Panc1 (cell line): ENCODE measurements around the gene STK39. TPM values are rescaled to one million over a fixed set of nuclear protein-coding genes. Genes with fewer than 3 reads are reported as not detected.

Source experiments
- ATAC-seq: fragments of 200-7000 bp; cut with Tn5 transposase; 2 replicates; pipeline ENCODE4 v1.9.1; 2020; ENCODE audit warnings: mild to moderate bottlenecking, moderate library complexity
- BruUV-seq: library from RNA; stranded (reverse); fragments of 400-500 nt; replicated peaks from 2 replicates; lab custom pipeline; 2021; lab: Mats Ljungman, UMichigan
- CTCF ChIA-PET: fragments of 300-600 bp; sonication (Branson Sonifier 250); formaldehyde crosslinking; loops from one replicate; lab custom pipeline; 2022; ENCODE audit warnings: antibody characterized with exemption; lab: Charles Lee
- POLR2A ChIA-PET: fragments of 300-600 bp; sonication (Branson Sonifier 250); formaldehyde crosslinking; loops from one replicate; lab custom pipeline; 2022; ENCODE audit warnings: antibody characterized with exemption; lab: Charles Lee
- DNase-seq: peaks from one replicate; pipeline ENCODE4 v3.0.0-alpha.2; 2010; ENCODE audit warnings: low read depth, low spot score
- H3K27ac ChIP-seq: 2 replicates; pipeline ENCODE4 v1.5.1; 2011; ENCODE audit warnings: mild to moderate bottlenecking, low read length, inconsistent platforms
- H3K27me3 ChIP-seq: fragments of 200-500 bp; sonication (Bioruptor generic); 2 replicates; pipeline ENCODE4 v1.6.0; 2014; ENCODE audit warnings: low read length, inconsistent platforms; ENCODE audit not compliant: control insufficient read depth, insufficient read depth
- H3K36me3 ChIP-seq: fragments of 200-500 bp; sonication (Bioruptor generic); 2 replicates; pipeline ENCODE4 v1.5.1; 2014; ENCODE audit warnings: inconsistent platforms, mild to moderate bottlenecking, low read length, moderate library complexity; ENCODE audit not compliant: control insufficient read depth, insufficient read depth
- H3K4me1 ChIP-seq: 2 replicates; pipeline ENCODE4 v1.5.1; 2011; ENCODE audit warnings: inconsistent platforms, mild to moderate bottlenecking, low read length, moderate library complexity; ENCODE audit not compliant: control insufficient read depth, insufficient read depth
- H3K4me3 ChIP-seq, 2 experiments: 2 replicates each; pipeline ENCODE4 v1.5.1; 2011 to 2012; ENCODE audit warnings: low read depth in 2 of 2, low read length in 2 of 2, mild to moderate bottlenecking in 2 of 2, inconsistent platforms in 1 of 2, moderate library complexity in 1 of 2
- H3K9me3 ChIP-seq: fragments of 200-500 bp; sonication (Bioruptor generic); 2 replicates; pipeline ENCODE4 v1.5.1; 2014; ENCODE audit warnings: low read depth, mild to moderate bottlenecking, inconsistent platforms, low read length, moderate library complexity; ENCODE audit not compliant: control insufficient read depth, insufficient read depth
- CTCF ChIP-seq: fragments of 450-650 bp; IDR thresholded peaks from 2 replicates; pipeline ENCODE4 v1.5.1; 2017; ENCODE audit warnings: mild to moderate bottlenecking
- POLR2AphosphoS5 ChIP-seq: IDR thresholded peaks from 2 replicates; pipeline ENCODE4 v1.6.1; 2012; ENCODE audit warnings: mild to moderate bottlenecking, low read depth, low read length, moderate library complexity
- REST ChIP-seq, 2 experiments: IDR thresholded peaks; 2 replicates each; pipeline ENCODE4 v1.6.1; 2011 to 2012; ENCODE audit warnings: low read depth in 2 of 2, control low read depth in 1 of 2, low read length in 1 of 2, mild to moderate bottlenecking in 1 of 2, moderate library complexity in 1 of 2; ENCODE audit not compliant: insufficient read depth in 1 of 2
- SIN3A ChIP-seq: IDR thresholded peaks from 2 replicates; pipeline ENCODE4 v1.6.1; 2012; ENCODE audit warnings: low read depth, mild to moderate bottlenecking, low read length, moderate library complexity, borderline replicate concordance; ENCODE audit not compliant: insufficient read depth
- TCF7L2 ChIP-seq: IDR thresholded peaks from 2 replicates; pipeline ENCODE4 v1.6.1; 2011; ENCODE audit warnings: mild to moderate bottlenecking, low read depth, low read length, inconsistent platforms
- in situ Hi-C: cut with HindIII; loops from 2 replicates; pipeline ENCODE4 v1.10.0; 2016; ENCODE audit warnings: low sequenced_read_pairs, low pct_unique_long_range_greater_than_20kb
- intact Hi-C: fragments of 100-400 bp; cut with micrococcal nuclease; formaldehyde crosslinking; loops from one replicate; pipeline ENCODE4 v1.10.0; 2022; ENCODE audit not compliant: unreplicated experiment
- total RNA-seq: library from RNA; stranded (reverse); gene quantifications from one replicate; pipeline ENCODE4 v1.2.1, GENCODE V29; 2021; ENCODE audit not compliant: unreplicated experiment

STK39 gene
- total RNA-seq, 1 experiment from 2014 or later, result 14.0 TPM

GRCh38 chr2:167961536-167962048 is 285.8 kb downstream of the STK39 start:
- H3K27me3 ChIP-seq, result no peaks in the 10 kb centered on the region
- H3K27ac ChIP-seq, result no peak overlapping the region
- POLR2A ChIA-PET, result interaction anchor here (0.6 kb wide), 1 partner anchor 1576 kb away, joined by 5 read pairs; no protein-coding TSS in a partner anchor
- H3K9me3 ChIP-seq, result no peaks in the 10 kb centered on the region
- no peak for DNase-seq
- in situ Hi-C loops (no loop called here), intact Hi-C loops (no loop called here)
- H3K4me1 ChIP-seq, result no peaks in the 10 kb centered on the region
- H3K4me3 ChIP-seq, result no peak overlapping the region
- no peaks in the 10 kb centered on the region for H3K36me3 ChIP-seq
- CTCF ChIA-PET, result no interaction called here
- TF ChIP-seq CTCF, result no peak
- TF ChIP-seq REST (IDR thresholded peaks at IDR 0.05; ENCODE audit: insufficient read depth in 1 of 2, low read depth in 2 of 2, low read length in 1 of 2), result no peak
- TF ChIP-seq POLR2AphosphoS5, result no peak
- TF ChIP-seq TCF7L2, result no peak
- TF ChIP-seq SIN3A, result no peak
- BruUV-seq, result no TSS peak
- ATAC-seq, result no peak

- BruUV-seq, result no TSS peak
- intact Hi-C loops, result no loop called here
- no peaks in the 10 kb centered on the region for H3K4me1 ChIP-seq
- in situ Hi-C loops, result no loop called here
- no peak for DNase-seq
- no peaks in the 10 kb centered on the region for H3K27me3 ChIP-seq
- H3K4me3 ChIP-seq, result no peak overlapping the region
- H3K27ac ChIP-seq, result no peak overlapping the region
- no peak for TF ChIP-seq CTCF
- TF ChIP-seq TCF7L2, result no peak
- TF ChIP-seq SIN3A, result no peak
- no peak for TF ChIP-seq REST (IDR thresholded peaks at IDR 0.05; ENCODE audit: insufficient read depth in 1 of 2, low read depth in 2 of 2, low read length in 1 of 2)
- TF ChIP-seq POLR2AphosphoS5, result no peak
- no peak for ATAC-seq
- H3K9me3 ChIP-seq, result no peaks in the 10 kb centered on the region
- no peaks in the 10 kb centered on the region for H3K36me3 ChIP-seq
- CTCF ChIA-PET, result interaction anchor here (0.7 kb wide), 1 partner anchor 385 kb away, joined by 3 read pairs; no protein-coding TSS in a partner anchor
- POLR2A ChIA-PET, result no interaction called here
These were observed 287.2 kb downstream of the STK39 start for GRCh38 chr2:167960089-167960747.
